ENCODE results near the gene GABRG3. TPM values are rescaled to one million over a fixed set of nuclear protein-coding genes. Genes with fewer than 3 reads are reported as not detected.

Gene GABRG3
- total RNA-seq, 2 experiments from 2014 or later: not detected

DNA sequence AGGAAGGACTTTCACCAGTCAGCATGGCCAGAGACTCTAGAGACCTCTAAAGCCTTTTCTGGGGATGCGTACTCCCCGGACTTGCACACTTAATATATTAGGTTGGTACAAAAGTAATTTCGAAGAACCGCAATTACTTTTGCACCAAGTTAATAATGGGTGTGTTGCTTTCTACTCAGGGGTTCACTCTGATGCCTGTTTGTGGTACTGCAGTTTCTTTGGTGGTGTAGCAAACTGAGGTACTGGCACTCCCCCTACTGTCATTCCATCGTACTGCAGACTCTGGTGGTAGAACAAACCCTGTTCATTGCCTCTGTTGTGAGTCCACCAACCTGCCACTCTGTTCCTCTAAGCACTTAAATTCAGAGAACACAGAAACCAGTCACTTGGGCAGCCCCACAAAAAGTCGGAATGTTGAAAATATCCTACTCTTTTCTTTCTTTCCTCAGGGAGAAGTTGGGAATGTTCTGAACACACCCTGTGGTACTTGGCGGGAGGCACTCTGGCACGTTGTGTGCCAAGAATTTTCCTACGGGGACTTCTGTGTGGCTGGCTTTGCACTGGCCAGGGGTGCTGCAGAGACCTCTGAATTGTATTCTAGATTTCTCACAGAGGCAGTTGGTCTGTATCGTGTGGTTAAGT, 46.3 kb downstream of the GABRG3 start:
- H3K27ac Mint-ChIP-seq: no peak overlapping the region
- intact Hi-C loops (cut with micrococcal nuclease): loop anchor here (5.0 kb wide), 1 partner anchor 125 kb away; no protein-coding TSS in a partner anchor
- TF ChIP-seq, protein P1, sequence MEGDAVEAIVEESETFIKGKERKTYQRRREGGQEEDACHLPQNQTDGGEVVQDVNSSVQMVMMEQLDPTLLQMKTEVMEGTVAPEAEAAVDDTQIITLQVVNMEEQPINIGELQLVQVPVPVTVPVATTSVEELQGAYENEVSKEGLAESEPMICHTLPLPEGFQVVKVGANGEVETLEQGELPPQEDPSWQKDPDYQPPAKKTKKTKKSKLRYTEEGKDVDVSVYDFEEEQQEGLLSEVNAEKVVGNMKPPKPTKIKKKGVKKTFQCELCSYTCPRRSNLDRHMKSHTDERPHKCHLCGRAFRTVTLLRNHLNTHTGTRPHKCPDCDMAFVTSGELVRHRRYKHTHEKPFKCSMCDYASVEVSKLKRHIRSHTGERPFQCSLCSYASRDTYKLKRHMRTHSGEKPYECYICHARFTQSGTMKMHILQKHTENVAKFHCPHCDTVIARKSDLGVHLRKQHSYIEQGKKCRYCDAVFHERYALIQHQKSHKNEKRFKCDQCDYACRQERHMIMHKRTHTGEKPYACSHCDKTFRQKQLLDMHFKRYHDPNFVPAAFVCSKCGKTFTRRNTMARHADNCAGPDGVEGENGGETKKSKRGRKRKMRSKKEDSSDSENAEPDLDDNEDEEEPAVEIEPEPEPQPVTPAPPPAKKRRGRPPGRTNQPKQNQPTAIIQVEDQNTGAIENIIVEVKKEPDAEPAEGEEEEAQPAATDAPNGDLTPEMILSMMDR (IDR thresholded peaks at IDR 0.05): peak; percentile 60
- ChIA-PET CTCF (interaction anchor here (0.9 to 1.5 kb wide), 3 partner anchors 11 to 131 kb away, joined by 3 to 12 read pairs (median 3); no protein-coding TSS in a partner anchor), POLR2A (no interaction called here)
- ATAC-seq: no peak
- no peak overlapping the region for H3K4me3 Mint-ChIP-seq
- peak; percentile 64 for DNase-seq
- H3K36me3 Mint-ChIP-seq (ENCODE audit: low read depth): no peaks in the 10 kb centered on the region
- H3K4me1 Mint-ChIP-seq (ENCODE audit: low read depth): no peaks in the 10 kb centered on the region
- H3K9me3 Mint-ChIP-seq: peaks cover 6% of the 10 kb centered on the region
- H3K27me3 Mint-ChIP-seq: no peaks in the 10 kb centered on the region

DNA sequence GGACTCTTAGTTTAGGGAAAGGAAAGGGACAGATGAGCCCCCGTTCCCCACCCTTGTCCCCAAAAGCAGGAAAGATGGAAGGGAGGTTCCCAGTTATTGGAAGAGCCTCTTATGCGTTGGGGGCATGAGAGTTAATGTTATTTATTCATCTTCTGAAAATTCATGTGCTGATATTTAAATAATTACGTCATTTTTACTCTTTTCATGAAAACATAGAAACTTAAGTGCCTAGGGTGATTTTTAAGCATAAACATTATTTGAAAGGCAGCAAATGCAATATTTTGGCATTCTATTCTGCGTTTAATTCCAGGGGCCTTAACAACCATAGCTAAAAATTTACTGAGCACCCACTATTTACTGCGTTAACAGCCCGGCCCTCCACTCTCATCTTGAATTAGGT, 48.7 kb downstream of the GABRG3 start:
- ATAC-seq (no peak), DNase-seq (no peak)
- intact Hi-C loops (cut with micrococcal nuclease): loop anchor here (5.0 kb wide), 1 partner anchor 127 kb away; no protein-coding TSS in a partner anchor
- H3K9me3 Mint-ChIP-seq: peaks cover 8% of the 10 kb centered on the region
- H3K27me3 Mint-ChIP-seq: no peaks in the 10 kb centered on the region
- H3K36me3 Mint-ChIP-seq (ENCODE audit: low read depth): no peaks in the 10 kb centered on the region
- POLR2A ChIA-PET: interaction anchor here (1.0 kb wide), 1 partner anchor 101 kb away, joined by 5 read pairs; no protein-coding TSS in a partner anchor
- no peaks in the 10 kb centered on the region for H3K4me1 Mint-ChIP-seq (ENCODE audit: low read depth)
- H3K4me3 Mint-ChIP-seq: no peak overlapping the region
- CTCF ChIA-PET: no interaction called here
- no peak overlapping the region for H3K27ac Mint-ChIP-seq
- TF ChIP-seq, protein P1 (IDR thresholded peaks at IDR 0.05): no peak

DNA sequence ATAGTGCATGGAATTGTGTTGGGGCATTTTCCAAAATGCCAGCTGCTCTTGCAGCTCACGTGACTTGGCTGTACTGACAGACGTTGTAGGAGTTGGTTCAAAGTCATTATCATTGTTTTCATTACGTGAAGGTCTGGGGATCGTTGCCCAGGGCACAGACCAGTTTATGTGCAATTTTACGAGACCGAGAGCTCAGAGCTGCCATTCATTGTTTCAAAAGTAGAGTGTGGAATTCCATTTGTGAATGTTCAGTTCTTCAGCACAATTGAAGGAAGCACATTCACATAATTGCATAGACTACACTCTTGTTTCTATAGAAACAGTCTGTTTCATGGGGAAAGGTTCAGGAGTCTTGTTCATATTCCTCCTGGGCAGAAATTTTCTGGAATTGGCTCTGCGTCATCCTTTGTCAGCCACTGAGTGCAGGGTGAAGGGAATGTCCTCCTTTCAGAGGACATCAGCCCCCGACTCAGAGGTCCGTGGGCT, 54.5 kb downstream of the GABRG3 start:
- TF ChIP-seq, protein P1 (IDR thresholded peaks at IDR 0.05): no peak
- peaks cover 3% of the 10 kb centered on the region for H3K9me3 Mint-ChIP-seq

DNA sequence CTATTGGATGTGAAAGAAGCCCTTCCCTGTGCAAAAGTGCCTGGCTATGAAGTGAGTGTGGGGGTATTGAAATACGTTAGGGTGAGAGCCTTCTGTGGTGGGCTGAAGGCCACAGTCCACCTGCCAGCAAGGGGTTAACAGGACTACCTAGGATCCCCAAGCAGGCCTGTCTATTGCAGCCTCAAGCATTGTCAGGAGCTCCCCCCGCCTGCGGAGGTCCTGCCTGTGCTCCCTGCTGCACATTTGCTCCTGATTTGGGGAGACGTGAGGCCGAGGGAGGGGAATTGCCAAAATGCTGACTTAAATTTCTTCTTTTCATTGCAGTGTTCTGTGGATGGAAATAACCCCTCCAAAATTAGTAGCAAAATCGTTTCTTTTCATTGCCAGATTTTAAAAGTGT, 56.2 kb downstream of the GABRG3 start:
- ChIA-PET CTCF (no interaction called here), POLR2A (no interaction called here)
- intact Hi-C loops (cut with micrococcal nuclease): no loop called here
- TF ChIP-seq, protein P1 (IDR thresholded peaks at IDR 0.05): no peak
- Mint-ChIP-seq H3K4me1 (ENCODE audit: low read depth) (no peaks in the 10 kb centered on the region), H3K36me3 (ENCODE audit: low read depth) (no peaks in the 10 kb centered on the region), H3K27ac (no peak overlapping the region), H3K4me3 (no peak overlapping the region), H3K9me3 (peaks cover 2% of the 10 kb centered on the region), H3K27me3 (no peaks in the 10 kb centered on the region)
- DNase-seq (no peak), ATAC-seq (no peak)

More for the DNA sequence above, 54.5 kb downstream of the GABRG3 start:
- Mint-ChIP-seq H3K27me3 (no peaks in the 10 kb centered on the region), H3K4me3 (no peak overlapping the region), H3K36me3 (ENCODE audit: low read depth) (no peaks in the 10 kb centered on the region), H3K4me1 (ENCODE audit: low read depth) (no peaks in the 10 kb centered on the region), H3K27ac (no peak overlapping the region)
- ChIA-PET CTCF (no interaction called here), POLR2A (no interaction called here)
- no peak for ATAC-seq
- intact Hi-C loops (cut with micrococcal nuclease): no loop called here
- no peak for DNase-seq

DNA sequence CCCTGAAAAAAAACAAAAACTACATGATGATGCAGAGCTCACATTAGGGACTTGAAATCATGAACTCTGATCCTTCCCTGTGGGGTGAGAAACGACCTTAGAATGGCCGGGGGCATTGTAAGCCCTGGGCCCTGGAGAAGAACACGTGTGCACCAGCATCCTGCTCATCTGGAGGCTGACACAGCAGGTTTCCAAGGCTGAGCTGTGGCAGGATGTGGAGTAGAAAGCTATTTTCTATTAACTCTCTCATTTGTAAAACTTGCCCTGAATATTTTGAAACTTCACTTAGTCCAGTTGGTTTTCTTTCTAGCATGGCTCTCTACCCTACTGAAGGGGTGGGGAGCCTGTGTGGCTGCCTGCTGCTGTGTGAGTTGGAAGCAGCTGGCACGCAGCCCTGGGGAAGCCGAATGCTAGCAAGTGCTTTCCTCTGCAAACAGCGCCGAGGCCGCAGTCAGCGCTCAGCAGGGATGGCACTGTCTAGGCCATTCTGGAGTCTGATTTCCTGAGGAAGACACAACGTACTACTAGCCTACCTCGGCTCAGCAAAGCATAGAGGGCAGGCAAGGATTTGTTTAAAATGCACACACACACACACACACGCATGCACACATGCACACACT, 58.0 kb downstream of the GABRG3 start:
- no peaks in the 10 kb centered on the region for H3K36me3 Mint-ChIP-seq (ENCODE audit: low read depth)
- ATAC-seq: no peak
- H3K4me1 Mint-ChIP-seq (ENCODE audit: low read depth): no peaks in the 10 kb centered on the region
- intact Hi-C loops (cut with micrococcal nuclease): no loop called here
- H3K27ac Mint-ChIP-seq: no peak overlapping the region
- no peak for DNase-seq
- TF ChIP-seq, protein P1 (IDR thresholded peaks at IDR 0.05): no peak
- ChIA-PET CTCF (interaction anchor here (1.4 kb wide), 1 partner anchor 11 kb away, joined by 3 read pairs; no protein-coding TSS in a partner anchor), POLR2A (no interaction called here)
- no peaks in the 10 kb centered on the region for H3K27me3 Mint-ChIP-seq
- H3K4me3 Mint-ChIP-seq: no peak overlapping the region
- H3K9me3 Mint-ChIP-seq: peaks cover under 1% of the 10 kb centered on the region

All from activated CD8-positive, alpha-beta T cell treated with anti-CD3 and anti-CD28 coated beads for 36 hours (primary cell).